NT2/D1 (cell line): ENCODE data around the gene FGD5.

Experiments
- SUZ12 ChIP-seq: IDR thresholded peaks from 2 replicates; pipeline ENCODE4 v1.6.1; 2011; ENCODE audit not compliant: insufficient read length, insufficient read depth; ENCODE audit errors: extremely low read depth
- YY1 ChIP-seq: IDR thresholded peaks from 2 replicates; pipeline ENCODE4 v1.6.1; 2011; ENCODE audit not compliant: insufficient read length, insufficient read depth

GRCh38 chr3:14784087-14784681 is 34.6 kb upstream of the FGD5 start:
- TF ChIP-seq YY1 = no peak
- no peak for TF ChIP-seq SUZ12
